Esophagus squamous epithelium (tissue), 4 donors: ENCODE data around the gene CELA2B.

Source experiments
- CTCF ChIP-seq, 6 experiments: fragments of 450-650 bp in 4 of 6; fragments of 200-600 bp in 2 of 6; sonication (generic) in 2 of 6; IDR thresholded peaks; one replicate each; pipeline ENCODE4 v1.5.1; 2016 to 2019; ENCODE audit warnings: antibody characterized with exemption in 6 of 6, mild to moderate bottlenecking in 4 of 6, moderate library complexity in 4 of 6
- POLR2A ChIP-seq, 4 donors: fragments of 450-650 bp; IDR thresholded peaks; one replicate each; pipeline ENCODE4 v1.6.1; 2017; ENCODE audit warnings: antibody characterized with exemption in 4 of 4, mild to moderate bottlenecking in 4 of 4, moderate library complexity in 3 of 4

GRCh38 chr1:15519625-15520024, 43.7 kb downstream of the CELA2B start:
- no peak for TF ChIP-seq CTCF (IDR thresholded peaks at IDR 0.05)
- no peak for TF ChIP-seq POLR2A (IDR thresholded peaks at IDR 0.05)
